ENCODE data around the gene PCGF2.
"Not testable (repeated sequence)": the region's sequence is repeated elsewhere in the genome, so short reads cannot be mapped to it uniquely, and the experiment has no call there.

Gene PCGF2

GRCh38 chr17:38789185-38789584, 41.0 kb upstream of the PCGF2 start:
- DNase-seq (ENCODE audit: low read depth), result no peak
- no peak overlapping the region for H3K4me3 ChIP-seq (ENCODE audit: low read depth, low read length)
- no peak for TF ChIP-seq CTCF (IDR thresholded peaks at IDR 0.05; ENCODE audit: insufficient read depth, low read depth, low read length, missing control alignments)

- not testable (repeated sequence) for H3K4me3 ChIP-seq (ENCODE audit: low read depth, low read length); DNase-seq (ENCODE audit: low read depth)
These were observed 39.9 kb upstream of the PCGF2 start for GRCh38 chr17:38787999-38788398.

- H3K4me3 ChIP-seq (ENCODE audit: low read depth, low read length), result no peak overlapping the region
- TF ChIP-seq CTCF (IDR thresholded peaks at IDR 0.05; ENCODE audit: insufficient read depth, low read depth, low read length, missing control alignments), result no peak
- DNase-seq (ENCODE audit: low read depth), result no peak
These were observed 38.2 kb upstream of the PCGF2 start for GRCh38 chr17:38786372-38786771.

GRCh38 chr17:38783227-38783626, 35.1 kb upstream of the PCGF2 start:
- H3K4me3 ChIP-seq (ENCODE audit: low read depth, low read length), result no peak overlapping the region
- no peak for DNase-seq (ENCODE audit: low read depth)
- no peak for TF ChIP-seq CTCF (IDR thresholded peaks at IDR 0.05; ENCODE audit: insufficient read depth, low read depth, low read length, missing control alignments)

- no peak for TF ChIP-seq CTCF (IDR thresholded peaks at IDR 0.05; ENCODE audit: insufficient read depth, low read depth, low read length, missing control alignments)
- DNase-seq (ENCODE audit: low read depth), result no peak
- no peak overlapping the region for H3K4me3 ChIP-seq (ENCODE audit: low read depth, low read length)
These were observed 32.0 kb upstream of the PCGF2 start for GRCh38 chr17:38779965-38780752.

- no peak overlapping the region for H3K4me3 ChIP-seq (ENCODE audit: low read depth, low read length)
- TF ChIP-seq CTCF (IDR thresholded peaks at IDR 0.05; ENCODE audit: insufficient read depth, low read depth, low read length, missing control alignments), result no peak
- no peak for DNase-seq (ENCODE audit: low read depth)
These were observed 29.6 kb upstream of the PCGF2 start for GRCh38 chr17:38777641-38778250.

GRCh38 chr17:38773258-38773657, 25.1 kb upstream of the PCGF2 start:
- no peak overlapping the region for H3K4me3 ChIP-seq (ENCODE audit: low read depth, low read length)
- no peak for TF ChIP-seq CTCF (IDR thresholded peaks at IDR 0.05; ENCODE audit: insufficient read depth, low read depth, low read length, missing control alignments)
- no peak for DNase-seq (ENCODE audit: low read depth)
